Mucosa of descending colon (tissue), 3 donors: ENCODE data around the gene HOMER1. TPM values are rescaled to one million over a fixed set of nuclear protein-coding genes. Genes with fewer than 3 reads are reported as not detected.

Experiments
- ATAC-seq: fragments of 200-7000 bp; cut with Tn5 transposase; one replicate; pipeline ENCODE4 v1.9.1; 2020; ENCODE audit warnings: mild to moderate bottlenecking, moderate library complexity
- DNase-seq, 3 donors: peaks; one replicate each; pipeline ENCODE4 v3.0.0-alpha.2; 2020
- H3K36me3 ChIP-seq: fragments of 200-600 bp; one replicate; pipeline ENCODE4 v1.8.0; 2021; ENCODE audit warnings: low read depth, mild to moderate bottlenecking
- H3K4me1 ChIP-seq: fragments of 200-600 bp; one replicate; pipeline ENCODE4 v1.8.0; 2021; ENCODE audit warnings: low read depth, mild to moderate bottlenecking
- H3K4me3 ChIP-seq: fragments of 200-600 bp; one replicate; pipeline ENCODE4 v1.8.0; 2021; ENCODE audit warnings: mild to moderate bottlenecking
- H3K9me3 ChIP-seq: fragments of 200-600 bp; one replicate; pipeline ENCODE4 v1.8.0; 2021; ENCODE audit warnings: mild to moderate bottlenecking
- intact Hi-C, 2 donors: fragments of 100-400 bp; cut with DNase I in 1 of 2; cut with micrococcal nuclease in 1 of 2; formaldehyde crosslinking; loops; one replicate each; pipeline versions ENCODE4 v1.11.0 to v1.11.1; 2022; cut with DNase I, micrococcal nuclease
- total RNA-seq, 3 donors: library from RNA; stranded (reverse); fragmentation: NEBNext Ultra II Directional in 2 of 3; extraction: Animal tissue kit (Norgen Biotek cat#: 25700) in 2 of 3; gene quantifications; one replicate each; pipeline versions ENCODE4 v1.2.1 to v1.2.4, GENCODE V29; 2021 to 2023
- TF ChIP-seq, protein P1 (sequence below): fragments of 200-600 bp; IDR thresholded peaks from one replicate; pipeline ENCODE4 v1.8.0; 2022; ENCODE audit warnings: antibody characterized with exemption, mild to moderate bottlenecking
- donor health status: DM: no; HTN: no; CAD: no; lungs with moderate emphysema.
- donor health status: DM: no; HTN: no; CAD: no.
- donor health status: DM: no; HTN: yes; CAD: no.

HOMER1 gene
- total RNA-seq, 3 donors from 2014 or later: 1.1 to 7.4 (median 2.2) TPM

DNA sequence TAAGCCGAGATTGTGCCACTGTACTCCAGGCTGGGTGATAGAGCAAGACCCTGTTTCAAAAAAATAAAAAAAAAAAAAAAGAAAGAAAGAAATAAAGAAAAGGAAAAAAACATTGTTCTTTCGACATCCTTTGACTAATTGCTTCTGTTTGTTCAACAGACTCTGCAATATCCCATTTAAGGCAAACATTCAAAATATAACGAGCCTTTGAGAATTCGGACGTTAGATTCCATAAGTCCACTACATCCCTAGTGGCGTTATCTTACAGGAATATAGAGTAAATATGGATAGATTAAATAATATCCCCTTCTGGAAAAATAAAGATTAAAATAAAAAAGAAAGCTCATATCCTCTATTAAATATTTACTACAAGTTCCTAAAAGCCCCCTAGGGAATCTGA, 27.0 kb upstream of the HOMER1 start:
- TF ChIP-seq, protein P1, sequence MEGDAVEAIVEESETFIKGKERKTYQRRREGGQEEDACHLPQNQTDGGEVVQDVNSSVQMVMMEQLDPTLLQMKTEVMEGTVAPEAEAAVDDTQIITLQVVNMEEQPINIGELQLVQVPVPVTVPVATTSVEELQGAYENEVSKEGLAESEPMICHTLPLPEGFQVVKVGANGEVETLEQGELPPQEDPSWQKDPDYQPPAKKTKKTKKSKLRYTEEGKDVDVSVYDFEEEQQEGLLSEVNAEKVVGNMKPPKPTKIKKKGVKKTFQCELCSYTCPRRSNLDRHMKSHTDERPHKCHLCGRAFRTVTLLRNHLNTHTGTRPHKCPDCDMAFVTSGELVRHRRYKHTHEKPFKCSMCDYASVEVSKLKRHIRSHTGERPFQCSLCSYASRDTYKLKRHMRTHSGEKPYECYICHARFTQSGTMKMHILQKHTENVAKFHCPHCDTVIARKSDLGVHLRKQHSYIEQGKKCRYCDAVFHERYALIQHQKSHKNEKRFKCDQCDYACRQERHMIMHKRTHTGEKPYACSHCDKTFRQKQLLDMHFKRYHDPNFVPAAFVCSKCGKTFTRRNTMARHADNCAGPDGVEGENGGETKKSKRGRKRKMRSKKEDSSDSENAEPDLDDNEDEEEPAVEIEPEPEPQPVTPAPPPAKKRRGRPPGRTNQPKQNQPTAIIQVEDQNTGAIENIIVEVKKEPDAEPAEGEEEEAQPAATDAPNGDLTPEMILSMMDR: no peak
- Histone ChIP-seq H3K4me3 (no peak overlapping the region), H3K36me3 (no peaks in the 10 kb centered on the region), H3K9me3 (no peaks in the 10 kb centered on the region), H3K4me1 (no peaks in the 10 kb centered on the region)
- no peak for ATAC-seq
- DNase-seq: no peak
- intact Hi-C loops: no loop called here

DNA sequence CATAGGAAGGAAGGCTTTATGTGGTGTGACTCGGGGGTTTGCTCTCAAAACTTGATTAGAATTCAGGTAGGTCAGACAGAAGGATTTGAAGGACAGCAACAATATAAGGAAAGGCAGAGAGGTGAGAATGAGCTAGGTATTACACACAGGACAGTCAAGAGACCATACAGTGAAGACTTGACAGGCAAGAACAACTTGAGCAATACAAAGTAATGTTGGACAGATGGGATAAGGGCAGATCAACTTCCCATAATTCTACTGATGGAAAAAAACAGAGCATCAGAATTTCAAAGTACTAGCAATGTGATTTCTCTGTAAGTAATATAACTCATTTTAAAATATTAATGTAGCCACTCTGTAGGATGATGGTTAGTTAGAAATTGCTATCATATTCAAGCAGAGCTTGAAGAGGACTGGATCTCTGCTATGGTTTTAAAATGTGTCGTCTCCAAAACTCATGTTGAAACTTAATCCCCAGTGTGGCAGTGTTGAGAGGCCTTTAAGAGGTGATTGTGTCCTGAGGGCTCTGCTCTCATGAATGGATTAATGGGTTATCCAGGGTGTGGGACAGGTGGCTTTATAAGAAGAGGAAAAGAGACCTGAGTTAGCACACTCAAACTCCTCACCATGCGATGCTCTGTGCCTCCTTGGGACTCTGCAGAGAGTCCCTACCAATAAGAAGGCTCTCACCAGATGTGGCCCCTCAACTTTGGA, 22.4 kb upstream of the HOMER1 start:
- DNase-seq (no peak), ATAC-seq (no peak)
- TF ChIP-seq, protein P1: no peak
- no peaks in the 10 kb centered on the region for H3K9me3 ChIP-seq
- H3K4me3 ChIP-seq: no peak overlapping the region
- intact Hi-C loops: no loop called here
- H3K36me3 ChIP-seq: no peaks in the 10 kb centered on the region
- no peaks in the 10 kb centered on the region for H3K4me1 ChIP-seq

DNA sequence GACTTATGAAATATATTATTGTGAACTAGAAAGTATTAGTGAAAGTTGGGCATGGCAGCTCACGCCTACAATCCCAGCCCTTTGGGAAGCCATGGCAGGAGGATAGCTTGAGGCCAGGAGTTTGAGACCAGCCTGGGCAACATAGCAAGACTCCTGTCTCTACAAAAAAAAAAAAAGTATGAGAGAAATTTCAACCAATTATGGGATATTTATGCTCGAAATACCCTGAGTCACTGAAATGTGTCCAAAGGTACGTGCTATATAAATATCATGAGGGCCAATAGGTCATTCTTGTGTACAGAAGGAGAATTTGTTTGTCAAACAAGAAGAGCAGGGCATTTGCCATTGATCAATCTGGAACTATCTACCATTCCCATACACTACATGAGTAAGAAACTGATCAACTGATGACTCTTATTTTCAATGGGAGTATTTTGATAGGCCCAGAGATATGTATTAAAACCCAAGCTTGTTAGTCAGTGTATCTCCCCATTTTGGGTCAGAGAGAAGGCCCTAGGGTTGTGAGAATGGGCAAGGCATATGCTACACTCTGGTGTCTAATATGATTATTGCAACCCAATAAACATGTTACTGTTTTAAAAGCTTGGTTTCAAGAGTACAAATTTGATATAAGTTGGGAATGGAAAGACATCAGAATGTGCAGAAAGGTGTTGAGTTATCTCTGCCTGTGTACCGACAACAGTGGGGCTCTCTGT, 21.7 kb upstream of the HOMER1 start:
- DNase-seq: no peak
- TF ChIP-seq, protein P1: no peak
- no peak for ATAC-seq
- H3K4me3 ChIP-seq: no peak overlapping the region
- H3K9me3 ChIP-seq: no peaks in the 10 kb centered on the region
- intact Hi-C loops: no loop called here
- no peaks in the 10 kb centered on the region for H3K36me3 ChIP-seq
- H3K4me1 ChIP-seq: no peaks in the 10 kb centered on the region

DNA sequence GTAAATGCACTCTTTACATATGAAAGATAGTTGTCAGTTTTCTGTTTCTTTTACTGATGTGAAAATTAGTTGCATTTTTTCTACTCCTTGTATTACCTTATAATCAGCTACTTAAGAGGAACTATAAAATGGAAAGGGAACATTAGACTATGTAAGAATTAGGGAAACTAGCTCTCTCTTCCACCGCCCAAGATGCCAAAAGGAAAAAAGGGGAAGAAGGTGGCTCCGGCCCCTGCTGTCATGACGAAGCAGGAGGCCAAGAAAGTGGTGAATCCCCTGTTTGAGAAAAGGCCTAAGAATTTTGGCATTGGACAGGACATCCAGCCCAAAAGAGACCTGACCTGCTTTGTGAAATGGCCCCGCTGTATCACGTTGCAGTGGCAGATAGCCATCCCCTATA, 15.2 kb upstream of the HOMER1 start:
- Histone ChIP-seq H3K36me3 (no peaks in the 10 kb centered on the region), H3K9me3 (peaks cover 7% of the 10 kb centered on the region), H3K4me3 (no peak overlapping the region), H3K4me1 (no peaks in the 10 kb centered on the region)
- ATAC-seq (no peak), DNase-seq (no peak)
- TF ChIP-seq, protein P1: no peak
- intact Hi-C loops: no loop called here

DNA sequence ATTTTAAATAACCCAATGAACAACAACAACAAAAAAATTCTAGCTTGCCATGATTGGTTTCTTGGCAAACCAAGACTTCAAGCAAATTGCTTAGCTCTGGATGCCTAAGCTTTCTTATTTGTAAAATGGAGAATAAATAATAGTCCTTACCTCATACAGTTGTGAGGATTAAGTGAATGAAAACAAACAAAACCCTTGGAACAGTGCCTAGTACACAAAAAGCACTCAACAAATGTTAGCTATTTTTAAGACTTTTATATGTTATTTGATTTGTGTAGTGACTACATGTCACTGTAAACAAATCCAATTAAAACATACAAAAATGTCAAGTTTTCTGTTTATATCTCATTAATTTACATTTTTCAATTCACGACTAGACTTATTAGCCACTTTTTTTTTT, 13.5 kb upstream of the HOMER1 start:
- Histone ChIP-seq H3K4me3 (no peak overlapping the region), H3K9me3 (peaks cover 7% of the 10 kb centered on the region), H3K36me3 (no peaks in the 10 kb centered on the region), H3K4me1 (no peaks in the 10 kb centered on the region)
- intact Hi-C loops: no loop called here
- ATAC-seq (no peak), DNase-seq (no peak)
- TF ChIP-seq, protein P1: no peak
